A673 (cell line): Measurements from ENCODE around the gene MAN2B2. TPM values are rescaled to one million over a fixed set of nuclear protein-coding genes. Genes with fewer than 3 reads are reported as not detected.

Experiments used
- BruUV-seq: library from RNA; stranded (reverse); fragments of 400-500 nt; replicated peaks from 2 replicates; lab custom pipeline; 2021; lab: Mats Ljungman, UMichigan
- CTCF ChIA-PET: fragments of 300-600 bp; sonication (Branson Sonifier 250); formaldehyde crosslinking; loops from one replicate; lab custom pipeline; 2022; ENCODE audit warnings: antibody characterized with exemption; lab: Charles Lee
- POLR2A ChIA-PET: fragments of 300-600 bp; sonication (Branson Sonifier 250); formaldehyde crosslinking; loops from one replicate; lab custom pipeline; 2022; ENCODE audit warnings: antibody characterized with exemption; ENCODE audit not compliant: low non-redundant PET; lab: Charles Lee
- DNase-seq: peaks from one replicate; pipeline ENCODE4 v3.0.0-alpha.2; 2015; ENCODE audit warnings: low spot score
- H3K27ac ChIP-seq: fragments of 200-600 bp; sonication (generic); 2 replicates; pipeline ENCODE4 v1.5.1; 2016; ENCODE audit warnings: mixed run types, low read depth, mild to moderate bottlenecking, mixed read lengths, antibody characterized with exemption, low read length; ENCODE audit not compliant: poor library complexity, severe bottlenecking
- H3K27me3 ChIP-seq: fragments of 200-600 bp; sonication (generic); replicated peaks from 2 replicates; pipeline ENCODE4 v1.6.1; 2017; ENCODE audit warnings: mixed run types, low read depth, mild to moderate bottlenecking, mixed read lengths, antibody characterized with exemption, low read length; ENCODE audit not compliant: insufficient read depth, poor library complexity
- H3K36me3 ChIP-seq: fragments of 200-600 bp; sonication (generic); 2 replicates; pipeline ENCODE4 v1.6.1; 2016; ENCODE audit warnings: mixed run types, mild to moderate bottlenecking, mixed read lengths, antibody characterized with exemption, low read length; ENCODE audit not compliant: insufficient read depth, poor library complexity, severe bottlenecking
- H3K4me1 ChIP-seq: fragments of 200-600 bp; sonication (generic); 2 replicates; pipeline ENCODE4 v1.6.1; 2017; ENCODE audit warnings: mixed run types, mild to moderate bottlenecking, mixed read lengths, antibody characterized with exemption, low read length; ENCODE audit not compliant: insufficient read depth, poor library complexity, severe bottlenecking
- H3K4me3 ChIP-seq: fragments of 200-600 bp; sonication (generic); 2 replicates; pipeline ENCODE4 v1.5.1; 2016; ENCODE audit warnings: low read depth, mixed run types, mild to moderate bottlenecking, mixed read lengths, low read length; ENCODE audit not compliant: poor library complexity, severe bottlenecking
- H3K9me3 ChIP-seq: fragments of 200-600 bp; sonication (generic); 2 replicates; pipeline ENCODE4 v1.6.1; 2016; ENCODE audit warnings: mixed run types, low read depth, mild to moderate bottlenecking, mixed read lengths, antibody characterized with exemption, low read length; ENCODE audit not compliant: poor library complexity, severe bottlenecking
- CTCF ChIP-seq: fragments of 300-800, 200-600 bp; sonication (generic); conservative IDR thresholded peaks from 2 replicates; pipeline ENCODE4 v1.5.1; 2017; ENCODE audit warnings: low read depth, mild to moderate bottlenecking, antibody characterized with exemption, low read length, moderate library complexity, mixed read lengths
- EZH2 ChIP-seq: fragments of 200-600 bp; sonication (generic); IDR thresholded peaks from 2 replicates; pipeline ENCODE4 v1.6.1; 2017; ENCODE audit warnings: borderline replicate concordance, low read depth, mild to moderate bottlenecking, mixed read lengths, antibody characterized with exemption, low read length; ENCODE audit not compliant: poor library complexity, severe bottlenecking
- intact Hi-C: fragments of 100-400 bp; cut with micrococcal nuclease; formaldehyde crosslinking; loops from one replicate; pipeline ENCODE4 v1.10.0; 2022; ENCODE audit not compliant: unreplicated experiment
- total RNA-seq: library from RNA; stranded (reverse); gene quantifications from 2 replicates; pipeline ENCODE4 v1.2.3, GENCODE V29; 2021

The MAN2B2 gene
- total RNA-seq, 1 experiment from 2014 or later = 14.9 TPM

GRCh38 chr4:6532102-6532501, 42.9 kb upstream of the MAN2B2 start:
- no peak for DNase-seq
- no TSS peak for BruUV-seq
- POLR2A ChIA-PET = no interaction called here
- Histone ChIP-seq H3K36me3 (no peaks in the 10 kb centered on the region), H3K4me3 (no peak overlapping the region), H3K27me3 (peaks cover 22% of the 10 kb centered on the region), H3K27ac (no peak overlapping the region), H3K9me3 (no peaks in the 10 kb centered on the region), H3K4me1 (no peaks in the 10 kb centered on the region)
- CTCF ChIA-PET = no interaction called here
- TF ChIP-seq EZH2 (no peak), CTCF (no peak)
- intact Hi-C loops = no loop called here

- intact Hi-C loops = no loop called here
- Histone ChIP-seq H3K9me3 (no peaks in the 10 kb centered on the region), H3K4me1 (no peaks in the 10 kb centered on the region), H3K4me3 (no peak overlapping the region), H3K36me3 (no peaks in the 10 kb centered on the region), H3K27me3 (peaks cover 22% of the 10 kb centered on the region), H3K27ac (no peak overlapping the region)
- BruUV-seq = no TSS peak
- TF ChIP-seq EZH2 (no peak), CTCF (no peak)
- no peak for DNase-seq
- ChIA-PET CTCF (no interaction called here), POLR2A (no interaction called here)
Measured at GRCh38 chr4:6532658-6533057, 42.3 kb upstream of the MAN2B2 start.

DNA sequence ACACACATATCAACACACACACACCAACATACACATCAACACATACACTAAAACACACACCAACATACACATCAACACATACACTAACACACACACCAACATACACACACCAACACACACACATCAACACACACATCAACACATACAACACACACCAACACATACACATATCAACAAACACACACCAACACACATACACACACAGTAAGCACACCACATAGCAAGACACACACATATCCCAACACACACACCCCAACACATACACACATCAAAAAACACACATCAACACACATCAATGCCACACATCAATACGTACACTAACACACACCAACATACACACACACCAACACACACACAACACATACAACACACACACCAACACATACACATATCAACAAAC, 40.9 kb upstream of the MAN2B2 start:
- no peak for DNase-seq
- no peaks in the 10 kb centered on the region for H3K9me3 ChIP-seq
- no peaks in the 10 kb centered on the region for H3K4me1 ChIP-seq
- H3K27me3 ChIP-seq = peaks cover 35% of the 10 kb centered on the region
- no peak overlapping the region for H3K27ac ChIP-seq
- TF ChIP-seq CTCF (no peak), EZH2 (no peak)
- no peak overlapping the region for H3K4me3 ChIP-seq
- POLR2A ChIA-PET = no interaction called here
- no TSS peak for BruUV-seq
- intact Hi-C loops = no loop called here
- no peaks in the 10 kb centered on the region for H3K36me3 ChIP-seq
- CTCF ChIA-PET = no interaction called here
